Ramos (cell line): Measurements from ENCODE around the gene SEZ6.

Source experiments
- in situ Hi-C: fragments of 300-500 bp; cut with MboI; formaldehyde crosslinking; loops from one replicate; pipeline ENCODE4 v1.14.3; 2022; ENCODE audit warnings: low sequenced_read_pairs; ENCODE audit not compliant: unreplicated experiment

SEZ6 gene

GRCh38 chr17:28917465-28917864 lies 88.4 kb downstream of the SEZ6 start:
- in situ Hi-C loops: loop anchor here (5.0 kb wide), 1 partner anchor 160 kb away; no protein-coding TSS in a partner anchor

GRCh38 chr17:28917029-28917428 lies 88.8 kb downstream of the SEZ6 start:
- in situ Hi-C loops: loop anchor here (5.0 kb wide), 1 partner anchor 160 kb away; no protein-coding TSS in a partner anchor

GRCh38 chr17:28916302-28916934 lies 89.4 kb downstream of the SEZ6 start:
- in situ Hi-C loops: loop anchor here (5.0 kb wide), 1 partner anchor 159 kb away; no protein-coding TSS in a partner anchor

- in situ Hi-C loops: loop anchor here (5.0 kb wide), 2 partner anchors 34 to 51 kb away; no protein-coding TSS in a partner anchor
Observed at GRCh38 chr17:28912938-28913333, 92.9 kb downstream of the SEZ6 start.

GRCh38 chr17:28912281-28912937 lies 93.4 kb downstream of the SEZ6 start:
- in situ Hi-C loops: loop anchor here (5.0 kb wide), 2 partner anchors 35 to 50 kb away; no protein-coding TSS in a partner anchor

GRCh38 chr17:28911411-28912045 lies 94.3 kb downstream of the SEZ6 start:
- in situ Hi-C loops: loop anchor here (5.0 kb wide), 2 partner anchors 36 to 49 kb away; no protein-coding TSS in a partner anchor

- in situ Hi-C loops: loop anchor here (5.0 kb wide), 2 partner anchors 37 to 48 kb away; no protein-coding TSS in a partner anchor
Observed at GRCh38 chr17:28910534-28910933, 95.3 kb downstream of the SEZ6 start.

GRCh38 chr17:28908640-28909167 lies 97.1 kb downstream of the SEZ6 start:
- in situ Hi-C loops: no loop called here

- in situ Hi-C loops: no loop called here
Observed at GRCh38 chr17:28907709-28908475, 97.9 kb downstream of the SEZ6 start.

- in situ Hi-C loops: no loop called here
Observed at GRCh38 chr17:28906706-28907438, 99.0 kb downstream of the SEZ6 start.

- in situ Hi-C loops: no loop called here
Observed at GRCh38 chr17:28906276-28906675, 99.6 kb downstream of the SEZ6 start.
